Measurements from ENCODE around the gene CSNK1A1L.

CSNK1A1L gene

GRCh38 chr13:37109051-37109678, 3.7 kb upstream of the CSNK1A1L start:
- DNase-seq (ENCODE audit: low read depth): peak; percentile 11
- H3K4me3 ChIP-seq (ENCODE audit: low read depth, low read length): no peak overlapping the region
- TF ChIP-seq, protein P1, sequence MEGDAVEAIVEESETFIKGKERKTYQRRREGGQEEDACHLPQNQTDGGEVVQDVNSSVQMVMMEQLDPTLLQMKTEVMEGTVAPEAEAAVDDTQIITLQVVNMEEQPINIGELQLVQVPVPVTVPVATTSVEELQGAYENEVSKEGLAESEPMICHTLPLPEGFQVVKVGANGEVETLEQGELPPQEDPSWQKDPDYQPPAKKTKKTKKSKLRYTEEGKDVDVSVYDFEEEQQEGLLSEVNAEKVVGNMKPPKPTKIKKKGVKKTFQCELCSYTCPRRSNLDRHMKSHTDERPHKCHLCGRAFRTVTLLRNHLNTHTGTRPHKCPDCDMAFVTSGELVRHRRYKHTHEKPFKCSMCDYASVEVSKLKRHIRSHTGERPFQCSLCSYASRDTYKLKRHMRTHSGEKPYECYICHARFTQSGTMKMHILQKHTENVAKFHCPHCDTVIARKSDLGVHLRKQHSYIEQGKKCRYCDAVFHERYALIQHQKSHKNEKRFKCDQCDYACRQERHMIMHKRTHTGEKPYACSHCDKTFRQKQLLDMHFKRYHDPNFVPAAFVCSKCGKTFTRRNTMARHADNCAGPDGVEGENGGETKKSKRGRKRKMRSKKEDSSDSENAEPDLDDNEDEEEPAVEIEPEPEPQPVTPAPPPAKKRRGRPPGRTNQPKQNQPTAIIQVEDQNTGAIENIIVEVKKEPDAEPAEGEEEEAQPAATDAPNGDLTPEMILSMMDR (IDR thresholded peaks at IDR 0.05; ENCODE audit: insufficient read depth, low read depth, low read length, missing control alignments): peak; percentile 35

DNA sequence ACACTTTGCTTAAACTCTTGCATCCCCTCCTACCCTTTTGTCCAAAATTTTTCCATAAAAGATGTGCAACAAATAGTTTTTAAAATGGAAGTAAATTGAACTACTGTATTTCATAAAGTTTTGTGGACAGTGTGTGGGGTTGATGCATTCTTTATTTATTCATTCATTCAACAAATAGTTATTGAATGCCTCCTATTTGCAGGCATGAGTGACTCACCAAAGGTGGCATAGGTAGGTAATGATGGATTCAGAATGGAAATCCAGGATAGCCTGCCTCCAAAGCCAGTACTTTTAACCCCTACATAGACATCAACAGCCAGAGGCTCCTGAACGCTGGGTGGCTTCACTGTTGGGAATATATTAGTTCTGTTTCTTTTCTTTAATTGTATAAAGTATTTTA, 2.4 kb upstream of the CSNK1A1L start:
- no peak overlapping the region for H3K4me3 ChIP-seq (ENCODE audit: low read depth, low read length)
- DNase-seq (ENCODE audit: low read depth): no peak
- TF ChIP-seq, protein P1 (IDR thresholded peaks at IDR 0.05; ENCODE audit: insufficient read depth, low read depth, low read length, missing control alignments): no peak

DNA sequence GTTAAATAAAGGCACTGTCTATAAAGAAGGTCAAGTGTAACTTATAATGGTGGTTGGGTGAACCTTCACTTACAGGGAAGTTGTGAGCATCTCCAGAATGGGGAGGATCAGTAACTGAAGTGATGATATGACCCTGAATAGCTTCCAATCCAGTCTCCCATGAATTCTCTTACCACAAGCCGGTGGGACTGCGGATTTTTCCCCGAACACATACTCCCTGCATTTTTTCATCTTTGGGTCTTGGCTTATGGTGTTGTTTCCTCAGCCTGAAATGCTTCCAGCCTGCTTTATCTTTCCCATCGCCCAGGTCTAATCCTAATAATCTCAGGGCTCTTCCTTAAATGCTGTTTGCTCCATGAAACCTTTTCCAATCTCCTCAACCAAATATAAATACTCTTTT, 2.0 kb upstream of the CSNK1A1L start:
- H3K4me3 ChIP-seq (ENCODE audit: low read depth, low read length): no peak overlapping the region
- DNase-seq (ENCODE audit: low read depth): no peak
- TF ChIP-seq, protein P1 (IDR thresholded peaks at IDR 0.05; ENCODE audit: insufficient read depth, low read depth, low read length, missing control alignments): no peak

DNA sequence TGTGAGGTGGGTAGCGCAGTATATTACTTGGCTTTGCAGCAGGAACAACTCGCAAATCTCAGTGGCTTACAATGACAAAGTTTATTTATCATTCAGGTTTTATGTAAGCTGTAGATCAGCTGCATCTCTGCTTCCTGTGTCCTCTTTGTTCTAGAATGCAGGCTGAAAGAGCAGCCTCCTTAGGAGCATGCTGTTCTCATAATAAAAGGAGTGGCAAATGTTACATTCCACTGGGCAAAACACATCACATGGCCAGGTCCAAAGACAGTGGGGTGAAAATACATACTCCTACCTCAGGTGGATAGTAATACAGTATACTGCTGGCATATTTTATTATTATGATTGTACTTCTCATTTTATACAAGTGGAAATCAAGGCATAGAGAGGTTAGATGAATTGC, 1.2 kb upstream of the CSNK1A1L start:
- no peak for DNase-seq (ENCODE audit: low read depth)
- TF ChIP-seq, protein P1 (IDR thresholded peaks at IDR 0.05; ENCODE audit: insufficient read depth, low read depth, low read length, missing control alignments): no peak

GRCh38 chr13:37102896-37103295, 2.6 kb downstream of the CSNK1A1L start:
- H3K4me3 ChIP-seq (ENCODE audit: low read depth, low read length): no peak overlapping the region
- DNase-seq (ENCODE audit: low read depth): no peak
- TF ChIP-seq, protein P1 (IDR thresholded peaks at IDR 0.05; ENCODE audit: insufficient read depth, low read depth, low read length, missing control alignments): no peak

More for the DNA sequence above, 1.2 kb upstream of the CSNK1A1L start:
- H3K4me3 ChIP-seq (ENCODE audit: low read depth, low read length): no peak overlapping the region

- TF ChIP-seq, protein P1 (IDR thresholded peaks at IDR 0.05; ENCODE audit: insufficient read depth, low read depth, low read length, missing control alignments): no peak
- no peak for DNase-seq (ENCODE audit: low read depth)
- no peak overlapping the region for H3K4me3 ChIP-seq (ENCODE audit: low read depth, low read length)
Measured at GRCh38 chr13:37101201-37101600, 4.3 kb downstream of the CSNK1A1L start.

- H3K4me3 ChIP-seq (ENCODE audit: low read depth, low read length): no peak overlapping the region
- TF ChIP-seq, protein P1 (IDR thresholded peaks at IDR 0.05; ENCODE audit: insufficient read depth, low read depth, low read length, missing control alignments): no peak
- no peak for DNase-seq (ENCODE audit: low read depth)
Measured at GRCh38 chr13:37100731-37101130, 4.7 kb downstream of the CSNK1A1L start.
